Measurements from ENCODE around the gene CCDC142.

DNA sequence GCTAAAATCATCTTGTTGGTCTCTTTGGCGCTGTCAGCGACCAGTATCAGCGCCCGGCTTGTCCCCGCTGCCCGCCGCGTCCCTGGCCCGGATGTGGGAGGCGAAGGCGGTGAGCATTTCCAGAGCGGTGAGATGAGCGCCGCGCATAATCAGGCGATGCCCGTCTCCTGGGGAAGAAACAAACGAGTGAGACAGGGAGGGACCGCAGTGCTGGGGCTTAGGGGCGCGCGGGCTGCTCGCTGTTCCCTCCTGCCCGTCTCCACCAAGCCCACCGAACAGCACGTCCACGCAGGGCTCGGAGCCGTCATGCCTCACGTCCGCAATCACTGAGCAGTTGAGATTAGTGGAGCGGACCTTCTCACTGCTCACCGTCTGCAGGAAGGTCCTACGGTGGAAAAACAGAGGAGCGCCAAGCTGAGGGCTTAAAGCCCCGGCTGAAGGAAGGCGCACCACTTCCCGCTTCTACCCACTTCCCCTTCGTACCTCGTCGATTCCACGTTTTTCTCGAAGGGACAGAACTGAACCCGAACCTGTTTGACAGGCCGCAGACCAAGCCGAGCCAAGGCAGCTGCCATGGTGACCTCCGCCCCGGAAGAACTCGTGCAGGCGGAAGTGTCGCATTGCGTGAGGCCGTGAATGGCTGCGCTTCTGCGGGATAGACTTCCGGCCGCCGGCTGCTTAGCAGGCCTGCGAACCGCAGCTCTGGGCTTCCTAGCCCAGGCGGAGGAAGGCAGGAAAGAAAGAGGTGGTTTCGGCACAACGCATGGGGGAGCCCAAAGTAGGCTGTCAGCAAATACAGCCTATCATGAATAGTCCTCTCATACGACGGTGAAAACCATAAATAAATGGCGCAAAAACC lies 10.5 kb downstream of the CCDC142 start, which contains the start of gene MRPL53:
- TF ChIP-seq, protein P1, sequence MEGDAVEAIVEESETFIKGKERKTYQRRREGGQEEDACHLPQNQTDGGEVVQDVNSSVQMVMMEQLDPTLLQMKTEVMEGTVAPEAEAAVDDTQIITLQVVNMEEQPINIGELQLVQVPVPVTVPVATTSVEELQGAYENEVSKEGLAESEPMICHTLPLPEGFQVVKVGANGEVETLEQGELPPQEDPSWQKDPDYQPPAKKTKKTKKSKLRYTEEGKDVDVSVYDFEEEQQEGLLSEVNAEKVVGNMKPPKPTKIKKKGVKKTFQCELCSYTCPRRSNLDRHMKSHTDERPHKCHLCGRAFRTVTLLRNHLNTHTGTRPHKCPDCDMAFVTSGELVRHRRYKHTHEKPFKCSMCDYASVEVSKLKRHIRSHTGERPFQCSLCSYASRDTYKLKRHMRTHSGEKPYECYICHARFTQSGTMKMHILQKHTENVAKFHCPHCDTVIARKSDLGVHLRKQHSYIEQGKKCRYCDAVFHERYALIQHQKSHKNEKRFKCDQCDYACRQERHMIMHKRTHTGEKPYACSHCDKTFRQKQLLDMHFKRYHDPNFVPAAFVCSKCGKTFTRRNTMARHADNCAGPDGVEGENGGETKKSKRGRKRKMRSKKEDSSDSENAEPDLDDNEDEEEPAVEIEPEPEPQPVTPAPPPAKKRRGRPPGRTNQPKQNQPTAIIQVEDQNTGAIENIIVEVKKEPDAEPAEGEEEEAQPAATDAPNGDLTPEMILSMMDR (IDR thresholded peaks at IDR 0.05): no peak
- peak; percentile 99 for TF ChIP-seq POLR2AphosphoS5 (IDR thresholded peaks at IDR 0.05; ENCODE audit: low read depth, low read length)
- TF ChIP-seq, protein P2, sequence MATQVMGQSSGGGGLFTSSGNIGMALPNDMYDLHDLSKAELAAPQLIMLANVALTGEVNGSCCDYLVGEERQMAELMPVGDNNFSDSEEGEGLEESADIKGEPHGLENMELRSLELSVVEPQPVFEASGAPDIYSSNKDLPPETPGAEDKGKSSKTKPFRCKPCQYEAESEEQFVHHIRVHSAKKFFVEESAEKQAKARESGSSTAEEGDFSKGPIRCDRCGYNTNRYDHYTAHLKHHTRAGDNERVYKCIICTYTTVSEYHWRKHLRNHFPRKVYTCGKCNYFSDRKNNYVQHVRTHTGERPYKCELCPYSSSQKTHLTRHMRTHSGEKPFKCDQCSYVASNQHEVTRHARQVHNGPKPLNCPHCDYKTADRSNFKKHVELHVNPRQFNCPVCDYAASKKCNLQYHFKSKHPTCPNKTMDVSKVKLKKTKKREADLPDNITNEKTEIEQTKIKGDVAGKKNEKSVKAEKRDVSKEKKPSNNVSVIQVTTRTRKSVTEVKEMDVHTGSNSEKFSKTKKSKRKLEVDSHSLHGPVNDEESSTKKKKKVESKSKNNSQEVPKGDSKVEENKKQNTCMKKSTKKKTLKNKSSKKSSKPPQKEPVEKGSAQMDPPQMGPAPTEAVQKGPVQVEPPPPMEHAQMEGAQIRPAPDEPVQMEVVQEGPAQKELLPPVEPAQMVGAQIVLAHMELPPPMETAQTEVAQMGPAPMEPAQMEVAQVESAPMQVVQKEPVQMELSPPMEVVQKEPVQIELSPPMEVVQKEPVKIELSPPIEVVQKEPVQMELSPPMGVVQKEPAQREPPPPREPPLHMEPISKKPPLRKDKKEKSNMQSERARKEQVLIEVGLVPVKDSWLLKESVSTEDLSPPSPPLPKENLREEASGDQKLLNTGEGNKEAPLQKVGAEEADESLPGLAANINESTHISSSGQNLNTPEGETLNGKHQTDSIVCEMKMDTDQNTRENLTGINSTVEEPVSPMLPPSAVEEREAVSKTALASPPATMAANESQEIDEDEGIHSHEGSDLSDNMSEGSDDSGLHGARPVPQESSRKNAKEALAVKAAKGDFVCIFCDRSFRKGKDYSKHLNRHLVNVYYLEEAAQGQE (IDR thresholded peaks at IDR 0.05; ENCODE audit: insufficient read depth in 1 of 2, low read depth in 2 of 2, low read length in 1 of 2): 0 out of 4 replicates have a peak, but pooled peaks of 1 of the 2 experiments have one; percentile 45
